SK-N-SH treated with all-trans-retinoic acid at 6 μM for 48 hours (cell line): ENCODE measurements around the gene RAB38.

ENCODE experiments used
- ATAC-seq: fragments of 200-7000 bp; cut with Tn5 transposase; 3 replicates; pipeline ENCODE4 v1.9.1; 2020; ENCODE audit warnings: mild to moderate bottlenecking, moderate library complexity
- BACH2 ChIP-seq: fragments of 250-450 bp; sonication (Bioruptor Pico); IDR thresholded peaks from 2 replicates; pipeline ENCODE4 v1.9.0; 2021; ENCODE audit warnings: mild to moderate bottlenecking, borderline replicate concordance
- CSDC2 ChIP-seq: fragments of 250-450 bp; sonication (Bioruptor Pico); IDR thresholded peaks from 2 replicates; pipeline ENCODE4 v1.5.0; 2020; ENCODE audit warnings: mild to moderate bottlenecking, moderate library complexity
- GLIS3 ChIP-seq: fragments of 250-450 bp; sonication (Bioruptor Pico); IDR thresholded peaks from 2 replicates; pipeline ENCODE4 v1.5.0; 2020; ENCODE audit warnings: mild to moderate bottlenecking, moderate library complexity
- ISL1 ChIP-seq: fragments of 250-450 bp; sonication (Bioruptor Pico); IDR thresholded peaks from 2 replicates; pipeline ENCODE4 v2.1.2; 2022; ENCODE audit warnings: mild to moderate bottlenecking, moderate library complexity
- OSR1 ChIP-seq: fragments of 250-450 bp; sonication (Bioruptor Pico); IDR thresholded peaks from 2 replicates; pipeline ENCODE4 v1.8.0; 2022; ENCODE audit warnings: moderate library complexity, mild to moderate bottlenecking, inconsistent platforms
- PPARA ChIP-seq: fragments of 250-450 bp; sonication (Bioruptor Pico); IDR thresholded peaks from 2 replicates; pipeline ENCODE4 v1.5.0; 2020; ENCODE audit warnings: mild to moderate bottlenecking, borderline replicate concordance
- RARB ChIP-seq: fragments of 250-450 bp; sonication (Bioruptor Pico); IDR thresholded peaks from 2 replicates; pipeline ENCODE4 v1.8.0; 2021; ENCODE audit warnings: mild to moderate bottlenecking, moderate library complexity
- SNAI2 ChIP-seq: fragments of 250-450 bp; sonication (Bioruptor Pico); IDR thresholded peaks from 2 replicates; pipeline ENCODE4 v1.5.0; 2020; ENCODE audit warnings: mild to moderate bottlenecking, moderate library complexity
- TCF4 ChIP-seq: fragments of 250-450 bp; sonication (Bioruptor Pico); IDR thresholded peaks from 2 replicates; pipeline ENCODE4 v1.8.0; 2021; ENCODE audit warnings: mild to moderate bottlenecking, moderate library complexity, borderline replicate concordance
- ZC3H10 ChIP-seq: fragments of 250-450 bp; sonication (Bioruptor Pico); IDR thresholded peaks from 2 replicates; pipeline ENCODE4 v1.5.1; 2021; ENCODE audit warnings: mild to moderate bottlenecking, moderate library complexity
- ZFP3 ChIP-seq: fragments of 250-450 bp; sonication (Bioruptor Pico); IDR thresholded peaks from 2 replicates; pipeline ENCODE4 v1.5.0; 2020; ENCODE audit warnings: mild to moderate bottlenecking, moderate library complexity
- ZFP30 ChIP-seq: fragments of 450-650 bp; formaldehyde crosslinking; IDR thresholded peaks from 2 replicates; pipeline ENCODE4 v1.5.0; 2022; ENCODE audit warnings: mild to moderate bottlenecking, moderate library complexity
- ZNF565 ChIP-seq: fragments of 450-650 bp; formaldehyde crosslinking; conservative IDR thresholded peaks from 2 replicates; pipeline ENCODE4 v1.5.0; 2020; ENCODE audit warnings: low read depth, mild to moderate bottlenecking, moderate library complexity
- ZNF8 ChIP-seq: fragments of 450-650 bp; formaldehyde crosslinking; IDR thresholded peaks from 2 replicates; pipeline ENCODE4 v1.5.0; 2020; ENCODE audit warnings: mild to moderate bottlenecking, moderate library complexity
- TF ChIP-seq, protein P1 (sequence below): fragments of 250-450 bp; sonication (Bioruptor Pico); IDR thresholded peaks from 2 replicates; pipeline ENCODE4 v1.5.1; 2020; ENCODE audit warnings: low read depth, mild to moderate bottlenecking, moderate library complexity
- TF ChIP-seq, protein P2 (sequence below): fragments of 250-450 bp; sonication (Bioruptor Pico); IDR thresholded peaks from 2 replicates; pipeline ENCODE4 v1.5.0; 2020; ENCODE audit warnings: mild to moderate bottlenecking, moderate library complexity
- TF ChIP-seq, protein P3 (sequence below): fragments of 250-450 bp; sonication (Bioruptor Pico); IDR thresholded peaks from 2 replicates; pipeline ENCODE4 v1.5.1; 2021; ENCODE audit warnings: mild to moderate bottlenecking, moderate library complexity
- TF ChIP-seq, protein P4 (sequence below): fragments of 250-450 bp; sonication (Bioruptor Pico); IDR thresholded peaks from 2 replicates; pipeline ENCODE4 v1.8.0; 2020; ENCODE audit warnings: mild to moderate bottlenecking, moderate library complexity, borderline replicate concordance

The RAB38 gene

DNA sequence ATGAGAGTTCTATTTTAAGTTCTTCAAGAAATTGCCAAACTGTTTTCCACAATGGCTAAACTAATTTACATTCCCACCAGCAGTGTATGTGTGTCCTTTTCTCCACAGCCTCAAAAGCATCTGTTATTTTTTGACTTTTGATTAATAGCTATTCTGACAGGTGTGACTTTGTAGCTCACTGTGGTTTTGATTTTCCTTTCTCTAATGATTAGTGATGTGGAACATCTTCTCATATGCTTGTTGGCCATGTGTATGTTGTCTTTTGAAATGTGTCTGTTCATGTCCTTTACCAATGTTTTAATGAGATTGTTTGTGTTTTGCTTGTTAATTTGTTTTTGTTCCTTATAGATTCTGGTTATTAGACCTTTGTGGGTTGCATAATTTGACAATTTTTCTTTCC, 18.0 kb upstream of the RAB38 start:
- ATAC-seq = no peak
- TF ChIP-seq PPARA (CRISPR knock-in tag) (no peak), ZC3H10 (CRISPR knock-in tag) (no peak), OSR1 (CRISPR knock-in tag) (no peak)

DNA sequence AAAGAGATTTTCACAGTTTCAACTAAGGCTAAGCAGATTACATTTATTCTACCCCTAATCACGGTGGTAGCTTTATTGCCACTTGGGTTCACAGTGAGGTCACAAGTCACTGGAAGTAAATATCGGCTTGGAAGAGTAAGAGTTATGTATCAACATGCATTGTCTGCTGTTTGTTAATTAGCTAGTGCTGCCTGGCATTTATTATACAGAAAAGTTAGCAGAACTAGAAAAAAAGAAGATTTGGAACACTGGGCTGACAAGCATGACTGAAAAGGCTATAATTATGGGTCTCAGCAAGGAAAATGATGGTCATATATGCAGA, 13.7 kb upstream of the RAB38 start:
- no peak for TF ChIP-seq OSR1 (CRISPR knock-in tag)
- no peak for TF ChIP-seq BACH2 (CRISPR knock-in tag)
- TF ChIP-seq ZNF565 (CRISPR knock-in tag) = no peak
- no peak for TF ChIP-seq ZFP3
- TF ChIP-seq GLIS3 = no peak
- TF ChIP-seq, protein P1, sequence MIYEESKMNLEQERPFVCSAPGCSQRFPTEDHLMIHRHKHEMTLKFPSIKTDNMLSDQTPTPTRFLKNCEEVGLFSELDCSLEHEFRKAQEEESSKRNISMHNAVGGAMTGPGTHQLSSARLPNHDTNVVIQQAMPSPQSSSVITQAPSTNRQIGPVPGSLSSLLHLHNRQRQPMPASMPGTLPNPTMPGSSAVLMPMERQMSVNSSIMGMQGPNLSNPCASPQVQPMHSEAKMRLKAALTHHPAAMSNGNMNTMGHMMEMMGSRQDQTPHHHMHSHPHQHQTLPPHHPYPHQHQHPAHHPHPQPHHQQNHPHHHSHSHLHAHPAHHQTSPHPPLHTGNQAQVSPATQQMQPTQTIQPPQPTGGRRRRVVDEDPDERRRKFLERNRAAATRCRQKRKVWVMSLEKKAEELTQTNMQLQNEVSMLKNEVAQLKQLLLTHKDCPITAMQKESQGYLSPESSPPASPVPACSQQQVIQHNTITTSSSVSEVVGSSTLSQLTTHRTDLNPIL (CRISPR knock-in tag) = no peak
- TF ChIP-seq TCF4 (CRISPR knock-in tag) = no peak
- TF ChIP-seq, protein P2, sequence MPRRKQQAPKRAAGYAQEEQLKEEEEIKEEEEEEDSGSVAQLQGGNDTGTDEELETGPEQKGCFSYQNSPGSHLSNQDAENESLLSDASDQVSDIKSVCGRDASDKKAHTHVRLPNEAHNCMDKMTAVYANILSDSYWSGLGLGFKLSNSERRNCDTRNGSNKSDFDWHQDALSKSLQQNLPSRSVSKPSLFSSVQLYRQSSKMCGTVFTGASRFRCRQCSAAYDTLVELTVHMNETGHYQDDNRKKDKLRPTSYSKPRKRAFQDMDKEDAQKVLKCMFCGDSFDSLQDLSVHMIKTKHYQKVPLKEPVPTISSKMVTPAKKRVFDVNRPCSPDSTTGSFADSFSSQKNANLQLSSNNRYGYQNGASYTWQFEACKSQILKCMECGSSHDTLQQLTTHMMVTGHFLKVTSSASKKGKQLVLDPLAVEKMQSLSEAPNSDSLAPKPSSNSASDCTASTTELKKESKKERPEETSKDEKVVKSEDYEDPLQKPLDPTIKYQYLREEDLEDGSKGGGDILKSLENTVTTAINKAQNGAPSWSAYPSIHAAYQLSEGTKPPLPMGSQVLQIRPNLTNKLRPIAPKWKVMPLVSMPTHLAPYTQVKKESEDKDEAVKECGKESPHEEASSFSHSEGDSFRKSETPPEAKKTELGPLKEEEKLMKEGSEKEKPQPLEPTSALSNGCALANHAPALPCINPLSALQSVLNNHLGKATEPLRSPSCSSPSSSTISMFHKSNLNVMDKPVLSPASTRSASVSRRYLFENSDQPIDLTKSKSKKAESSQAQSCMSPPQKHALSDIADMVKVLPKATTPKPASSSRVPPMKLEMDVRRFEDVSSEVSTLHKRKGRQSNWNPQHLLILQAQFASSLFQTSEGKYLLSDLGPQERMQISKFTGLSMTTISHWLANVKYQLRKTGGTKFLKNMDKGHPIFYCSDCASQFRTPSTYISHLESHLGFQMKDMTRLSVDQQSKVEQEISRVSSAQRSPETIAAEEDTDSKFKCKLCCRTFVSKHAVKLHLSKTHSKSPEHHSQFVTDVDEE (CRISPR knock-in tag) = no peak
- no peak for TF ChIP-seq RARB (CRISPR knock-in tag)
- TF ChIP-seq, protein P3, sequence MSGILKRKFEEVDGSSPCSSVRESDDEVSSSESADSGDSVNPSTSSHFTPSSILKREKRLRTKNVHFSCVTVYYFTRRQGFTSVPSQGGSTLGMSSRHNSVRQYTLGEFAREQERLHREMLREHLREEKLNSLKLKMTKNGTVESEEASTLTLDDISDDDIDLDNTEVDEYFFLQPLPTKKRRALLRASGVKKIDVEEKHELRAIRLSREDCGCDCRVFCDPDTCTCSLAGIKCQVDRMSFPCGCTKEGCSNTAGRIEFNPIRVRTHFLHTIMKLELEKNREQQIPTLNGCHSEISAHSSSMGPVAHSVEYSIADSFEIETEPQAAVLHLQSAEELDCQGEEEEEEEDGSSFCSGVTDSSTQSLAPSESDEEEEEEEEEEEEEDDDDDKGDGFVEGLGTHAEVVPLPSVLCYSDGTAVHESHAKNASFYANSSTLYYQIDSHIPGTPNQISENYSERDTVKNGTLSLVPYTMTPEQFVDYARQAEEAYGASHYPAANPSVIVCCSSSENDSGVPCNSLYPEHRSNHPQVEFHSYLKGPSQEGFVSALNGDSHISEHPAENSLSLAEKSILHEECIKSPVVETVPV (CRISPR knock-in tag) = no peak
- TF ChIP-seq SNAI2 (CRISPR knock-in tag) = no peak
- TF ChIP-seq CSDC2 (CRISPR knock-in tag) = no peak
- ATAC-seq = peak; percentile 46

DNA sequence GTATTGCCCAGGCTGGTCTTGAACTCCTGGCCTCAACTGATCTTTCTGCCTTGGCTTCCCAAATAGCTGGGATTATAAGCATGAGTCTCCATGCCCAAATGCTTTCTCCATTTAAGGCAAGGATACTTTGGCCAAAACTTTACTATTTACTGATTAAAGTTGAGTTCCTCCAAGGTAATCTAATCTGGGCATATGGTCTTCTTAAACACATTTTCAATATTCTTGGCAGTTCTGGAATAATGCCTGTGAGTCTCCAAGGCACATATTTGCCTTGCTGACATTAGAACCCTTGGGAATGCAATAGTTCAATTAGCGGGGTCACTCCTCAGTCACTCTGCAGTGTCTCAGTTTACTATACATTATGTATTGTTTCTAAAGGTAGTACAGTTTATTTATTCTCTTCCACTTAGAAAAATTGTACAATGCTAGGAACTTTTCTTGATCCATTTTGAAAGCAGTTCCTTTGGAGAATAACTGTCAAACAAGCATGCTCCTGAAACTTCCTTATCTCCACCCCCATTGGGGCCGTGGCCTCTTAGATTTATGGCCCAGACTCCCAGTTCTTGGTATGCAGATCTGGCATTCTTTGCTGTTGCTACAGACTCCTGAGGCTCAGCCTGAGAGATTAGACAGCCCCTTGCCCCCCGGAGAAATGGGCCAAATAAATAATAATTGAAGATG, 13.1 kb upstream of the RAB38 start:
- ATAC-seq = peak; percentile 84
- TF ChIP-seq ISL1 (CRISPR knock-in tag) = peak; percentile 37
- TF ChIP-seq, protein P1 (CRISPR knock-in tag) = no peak
- TF ChIP-seq, all 23 proteins: peak for 1

DNA sequence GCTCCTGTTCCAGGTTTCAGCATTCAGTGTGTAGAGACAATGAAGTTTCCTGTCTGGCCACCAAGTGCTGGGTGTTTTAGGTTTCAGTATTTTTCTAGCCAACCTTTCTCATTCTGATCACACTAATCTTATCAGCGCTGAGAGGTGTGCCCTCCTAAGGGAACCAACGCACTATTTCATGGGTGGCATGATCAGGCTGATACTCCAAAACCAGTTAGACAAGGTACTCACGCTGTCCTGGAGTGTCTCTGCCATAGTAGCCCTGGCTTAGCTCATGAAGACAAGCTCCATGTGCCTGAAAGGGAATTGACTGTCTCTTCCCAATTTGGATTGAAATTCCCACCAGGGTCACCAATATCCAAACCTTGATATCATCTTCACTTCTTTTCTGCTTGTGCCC, 8.0 kb upstream of the RAB38 start:
- no peak for ATAC-seq
- no peak for TF ChIP-seq ZNF8 (CRISPR knock-in tag)
- no peak for TF ChIP-seq BACH2 (CRISPR knock-in tag)

DNA sequence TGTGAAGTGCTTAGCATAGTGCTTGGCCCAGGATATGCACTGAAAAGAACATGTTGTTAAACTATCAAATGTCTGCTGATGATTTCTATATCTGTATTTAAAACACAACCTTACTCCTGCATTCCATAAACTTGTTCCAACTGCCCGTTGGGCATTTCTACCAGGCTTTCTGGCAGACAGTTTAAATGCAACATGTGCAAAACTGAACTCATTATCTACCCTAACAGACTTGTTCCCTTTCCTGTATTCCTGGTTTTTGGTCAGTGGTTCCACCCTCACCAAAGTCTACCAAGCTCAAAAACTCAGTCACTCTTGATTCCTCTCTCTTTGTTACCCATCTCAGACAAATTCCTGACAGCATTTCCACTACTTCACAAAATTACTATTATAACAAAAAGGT, 6.5 kb upstream of the RAB38 start:
- TF ChIP-seq ZNF8 (CRISPR knock-in tag) = no peak
- TF ChIP-seq PPARA (CRISPR knock-in tag) = no peak
- no peak for ATAC-seq

DNA sequence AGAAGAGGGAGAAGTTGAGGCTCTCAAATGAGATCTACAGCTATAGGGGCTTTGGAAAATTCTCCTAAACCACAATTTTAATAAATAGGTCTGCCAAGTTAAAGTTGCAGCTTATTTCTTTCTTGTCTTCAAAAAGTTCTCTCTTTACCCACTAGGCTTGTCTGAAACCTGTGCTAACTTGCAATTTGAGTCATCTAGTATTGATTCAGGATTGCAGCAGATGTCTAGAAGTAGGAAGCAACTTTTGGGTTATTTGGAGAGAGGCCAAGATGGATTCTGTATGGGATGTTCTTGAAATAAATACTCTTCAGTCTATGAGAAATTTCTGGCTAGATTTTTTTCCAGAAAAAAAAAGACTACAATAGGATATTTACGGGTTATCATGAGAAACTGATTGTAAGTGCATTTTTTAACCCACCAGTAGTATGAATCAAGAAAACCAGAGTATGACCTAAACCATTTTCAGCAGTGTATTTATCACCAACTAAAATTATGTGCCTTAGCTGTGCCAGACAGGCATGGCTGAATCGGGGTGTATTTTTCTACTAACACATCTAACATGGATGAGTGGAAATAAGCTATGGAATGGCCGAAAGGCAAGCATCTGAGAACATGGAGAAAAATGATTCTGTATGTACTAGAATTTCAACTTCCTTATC, 4.9 kb upstream of the RAB38 start:
- ATAC-seq = no peak
- TF ChIP-seq BACH2 (CRISPR knock-in tag) (no peak), SNAI2 (CRISPR knock-in tag) (no peak), GLIS3 (no peak), ZC3H10 (CRISPR knock-in tag) (no peak), RARB (CRISPR knock-in tag) (no peak), ZFP30 (CRISPR knock-in tag) (no peak)
- TF ChIP-seq, protein P4, sequence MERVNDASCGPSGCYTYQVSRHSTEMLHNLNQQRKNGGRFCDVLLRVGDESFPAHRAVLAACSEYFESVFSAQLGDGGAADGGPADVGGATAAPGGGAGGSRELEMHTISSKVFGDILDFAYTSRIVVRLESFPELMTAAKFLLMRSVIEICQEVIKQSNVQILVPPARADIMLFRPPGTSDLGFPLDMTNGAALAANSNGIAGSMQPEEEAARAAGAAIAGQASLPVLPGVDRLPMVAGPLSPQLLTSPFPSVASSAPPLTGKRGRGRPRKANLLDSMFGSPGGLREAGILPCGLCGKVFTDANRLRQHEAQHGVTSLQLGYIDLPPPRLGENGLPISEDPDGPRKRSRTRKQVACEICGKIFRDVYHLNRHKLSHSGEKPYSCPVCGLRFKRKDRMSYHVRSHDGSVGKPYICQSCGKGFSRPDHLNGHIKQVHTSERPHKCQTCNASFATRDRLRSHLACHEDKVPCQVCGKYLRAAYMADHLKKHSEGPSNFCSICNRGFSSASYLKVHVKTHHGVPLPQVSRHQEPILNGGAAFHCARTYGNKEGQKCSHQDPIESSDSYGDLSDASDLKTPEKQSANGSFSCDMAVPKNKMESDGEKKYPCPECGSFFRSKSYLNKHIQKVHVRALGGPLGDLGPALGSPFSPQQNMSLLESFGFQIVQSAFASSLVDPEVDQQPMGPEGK = no peak
- TF ChIP-seq, protein P1 (CRISPR knock-in tag) = no peak
